NT2/D1 (cell line): Measurements from ENCODE around the gene MRPL49.

Experiments
- SUZ12 ChIP-seq: IDR thresholded peaks from 2 replicates; pipeline ENCODE4 v1.6.1; 2011; ENCODE audit not compliant: insufficient read length, insufficient read depth; ENCODE audit errors: extremely low read depth
- YY1 ChIP-seq: IDR thresholded peaks from 2 replicates; pipeline ENCODE4 v1.6.1; 2011; ENCODE audit not compliant: insufficient read length, insufficient read depth
- ZNF274 ChIP-seq: IDR thresholded peaks from 2 replicates; pipeline ENCODE4 v1.6.1; 2011; ENCODE audit warnings: mild to moderate bottlenecking, low read depth, low read length

DNA sequence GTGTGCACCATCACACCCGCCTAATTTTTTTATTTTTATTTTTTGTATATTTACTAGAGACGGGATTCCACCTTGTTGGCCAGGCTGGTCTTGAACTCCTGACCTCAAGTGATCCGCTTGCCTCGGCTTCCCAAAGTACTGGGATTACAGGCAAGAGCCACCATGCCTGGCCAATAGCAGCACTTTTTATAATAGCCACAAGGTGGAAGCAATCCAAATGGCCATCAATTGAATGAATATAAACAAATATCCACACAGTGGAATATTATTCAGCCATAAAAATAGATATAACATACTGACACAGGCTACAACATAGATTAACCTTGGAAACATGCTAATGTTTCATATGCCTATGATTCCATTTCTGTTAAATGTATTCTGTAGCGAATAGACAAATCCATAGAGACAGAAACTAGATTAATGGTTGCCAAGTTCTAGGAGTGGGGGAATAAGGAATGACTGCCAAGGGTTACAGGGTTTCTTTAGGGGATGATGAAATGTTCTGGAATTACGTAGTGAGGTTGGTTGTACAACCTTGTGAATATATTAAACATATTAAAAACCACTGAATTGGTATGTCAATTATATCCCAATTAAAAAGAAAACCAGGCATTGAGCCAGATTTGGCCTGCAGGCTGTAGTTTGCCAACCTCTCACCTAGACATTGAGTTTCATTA lies 21.3 kb upstream of the MRPL49 start:
- no peak for TF ChIP-seq YY1
- no peak for TF ChIP-seq ZNF274
- no peak for TF ChIP-seq SUZ12
